IMR-90 (cell line): ENCODE data around the gene KLF2. TPM values are rescaled to one million over a fixed set of nuclear protein-coding genes. Genes with fewer than 3 reads are reported as not detected.
A peak's percentile ranks its signal among the peaks of the same experiment; 100 is the strongest.

ENCODE experiments used
- ATAC-seq: fragments of 200-7000 bp; cut with Tn5 transposase; 2 replicates; pipeline ENCODE4 v1.9.1; 2020; ENCODE audit warnings: low read depth, mild to moderate bottlenecking, moderate library complexity
- BruUV-seq: library from RNA; stranded (reverse); fragments of 400-500 nt; replicated peaks from 2 replicates; lab custom pipeline; 2021; lab: Mats Ljungman, UMichigan
- CTCF ChIA-PET: fragments of 300-600 bp; formaldehyde crosslinking; extraction: SDS; loops from one replicate; lab custom pipeline; 2021; ENCODE audit warnings: antibody characterized with exemption; lab: Yijun Ruan, JAX
- POLR2A ChIA-PET: fragments of 300-600 bp; sonication (Branson Sonifier 250); formaldehyde crosslinking; loops from one replicate; lab custom pipeline; 2022; ENCODE audit warnings: antibody characterized with exemption; ENCODE audit not compliant: unreplicated experiment; lab: Charles Lee
- DNase-seq: peaks from one replicate; pipeline ENCODE4 v3.0.0; 2013
- H2AFZ ChIP-seq: replicated peaks from 2 replicates; pipeline ENCODE3; 2013; ENCODE audit warnings: low read length, mild to moderate bottlenecking; ENCODE audit not compliant: poor library complexity
- H2AK5ac ChIP-seq: 2 replicates; pipeline ENCODE4 v1.6.1; 2013; ENCODE audit warnings: low read depth, low read length, inconsistent platforms
- H2AK9ac ChIP-seq: replicated peaks from 2 replicates; pipeline ENCODE3; 2013; ENCODE audit warnings: mild to moderate bottlenecking, low read depth, low read length, moderate library complexity; ENCODE audit not compliant: poor library complexity
- H2BK120ac ChIP-seq: 2 replicates; pipeline ENCODE4 v1.6.1; 2013; ENCODE audit warnings: low read depth, low read length, inconsistent platforms
- H2BK15ac ChIP-seq: 3 replicates; pipeline ENCODE4 v1.6.1; 2013; ENCODE audit warnings: low read depth, low read length, inconsistent platforms
- H2BK20ac ChIP-seq: 2 replicates; pipeline ENCODE4 v1.6.1; 2013; ENCODE audit warnings: low read depth, mild to moderate bottlenecking, inconsistent platforms, low read length, moderate library complexity
- H2BK5ac ChIP-seq: 2 replicates; pipeline ENCODE4 v1.6.1; 2013; ENCODE audit warnings: mild to moderate bottlenecking, low read depth, low read length, inconsistent platforms; ENCODE audit not compliant: poor library complexity, severe bottlenecking
- H3K14ac ChIP-seq: replicated peaks from 2 replicates; pipeline ENCODE4 v1.6.1; 2013; ENCODE audit warnings: low read depth, low read length, inconsistent platforms
- H3K18ac ChIP-seq: 2 replicates; pipeline ENCODE4 v1.6.1; 2013; ENCODE audit warnings: low read depth, low read length, control low read depth
- H3K23ac ChIP-seq: 2 replicates; pipeline ENCODE4 v1.6.1; 2013; ENCODE audit warnings: low read depth, low read length, inconsistent platforms
- H3K27ac ChIP-seq: 2 replicates; pipeline ENCODE4 v1.5.1; 2013; ENCODE audit warnings: mild to moderate bottlenecking, control low read depth, low read length; ENCODE audit not compliant: insufficient read depth
- H3K27me3 ChIP-seq: 2 replicates; pipeline ENCODE4 v1.6.1; 2013; ENCODE audit warnings: low read length; ENCODE audit not compliant: control insufficient read depth, insufficient read depth
- H3K36me3 ChIP-seq: 2 replicates; pipeline ENCODE4 v1.6.1; 2013; ENCODE audit warnings: low read length, mixed read lengths; ENCODE audit not compliant: control insufficient read depth, insufficient read depth
- H3K4ac ChIP-seq: 2 replicates; pipeline ENCODE4 v1.6.1; 2013; ENCODE audit warnings: low read depth, low read length, inconsistent platforms
- H3K4me1 ChIP-seq: 2 replicates; pipeline ENCODE4 v1.6.1; 2013; ENCODE audit warnings: low read length, mixed read lengths; ENCODE audit not compliant: control insufficient read depth, insufficient read depth
- H3K4me2 ChIP-seq: 2 replicates; pipeline ENCODE4 v1.6.1; 2013; ENCODE audit warnings: low read depth, mild to moderate bottlenecking, control low read depth, low read length, moderate library complexity
- H3K4me3 ChIP-seq: 2 replicates; pipeline ENCODE4 v1.5.1; 2013; ENCODE audit warnings: low read depth, mild to moderate bottlenecking, control low read depth, low read length, moderate library complexity; ENCODE audit not compliant: insufficient read depth
- H3K56ac ChIP-seq: 2 replicates; pipeline ENCODE4 v1.6.1; 2013; ENCODE audit warnings: low read length, inconsistent platforms; ENCODE audit not compliant: insufficient read depth; ENCODE audit errors: extremely low read depth
- H3K79me1 ChIP-seq, 2 experiments: 2 replicates each; pipeline ENCODE4 v1.6.1; 2013; ENCODE audit warnings: low read length in 2 of 2, inconsistent platforms in 1 of 2, low read depth in 1 of 2
- H3K9ac ChIP-seq: 2 replicates; pipeline ENCODE4 v1.6.1; 2013; ENCODE audit warnings: low read depth, low read length, control low read depth
- H3K9me1 ChIP-seq: 2 replicates; pipeline ENCODE4 v1.6.1; 2013; ENCODE audit warnings: low read length, inconsistent platforms; ENCODE audit not compliant: insufficient read depth
- H3K9me3 ChIP-seq: 2 replicates; pipeline ENCODE4 v1.6.1; 2013; ENCODE audit warnings: low read length; ENCODE audit not compliant: control insufficient read depth, insufficient read depth
- H4K20me1 ChIP-seq: 2 replicates; pipeline ENCODE4 v1.6.1; 2013; ENCODE audit warnings: low read length, inconsistent platforms; ENCODE audit not compliant: insufficient read depth
- H4K5ac ChIP-seq: 2 replicates; pipeline ENCODE4 v1.6.1; 2013; ENCODE audit warnings: mild to moderate bottlenecking, low read depth, low read length, control low read depth
- H4K8ac ChIP-seq, 2 experiments: 2 replicates each; pipeline ENCODE4 v1.6.1; 2013; ENCODE audit warnings: low read depth in 2 of 2, low read length in 2 of 2, control low read depth in 1 of 2, inconsistent platforms in 1 of 2
- H4K91ac ChIP-seq: 2 replicates; pipeline ENCODE4 v1.6.1; 2013; ENCODE audit warnings: low read depth, low read length, inconsistent platforms; ENCODE audit not compliant: insufficient read depth
- CEBPB ChIP-seq: IDR thresholded peaks from 2 replicates; pipeline ENCODE4 v1.6.1; 2012; ENCODE audit warnings: low read depth, low read length, improper control_type of control experiment
- CHD1 ChIP-seq: IDR thresholded peaks from 2 replicates; pipeline ENCODE4 v1.6.1; 2012; ENCODE audit warnings: low read depth, low read length, improper control_type of control experiment
- ELK1 ChIP-seq: fragments of 150-350 bp; IDR thresholded peaks from 2 replicates; pipeline ENCODE4 v1.6.1; 2016; ENCODE audit warnings: low read depth, mild to moderate bottlenecking, low read length, moderate library complexity, borderline replicate concordance
- FOS ChIP-seq: fragments of 150-350 bp; IDR thresholded peaks from 2 replicates; pipeline ENCODE4 v1.6.1; 2016; ENCODE audit warnings: low read depth, low read length
- MAFK ChIP-seq: IDR thresholded peaks from 2 replicates; pipeline ENCODE4 v1.6.1; 2012; ENCODE audit warnings: low read depth, low read length, improper control_type of control experiment
- MAZ ChIP-seq: IDR thresholded peaks from 2 replicates; pipeline ENCODE4 v1.6.1; 2012; ENCODE audit warnings: low read depth, mild to moderate bottlenecking, low read length, improper control_type of control experiment, moderate library complexity, borderline replicate concordance
- MXI1 ChIP-seq: IDR thresholded peaks from 2 replicates; pipeline ENCODE4 v1.6.1; 2012; ENCODE audit warnings: low read depth, mild to moderate bottlenecking, low read length, moderate library complexity, borderline replicate concordance
- NFE2L2 ChIP-seq: fragments of 150-350 bp; IDR thresholded peaks from 2 replicates; pipeline ENCODE4 v1.6.1; 2016; ENCODE audit warnings: low read depth, mild to moderate bottlenecking, low read length
- POLR2A ChIP-seq: IDR thresholded peaks from 2 replicates; pipeline ENCODE4 v1.6.1; 2012; ENCODE audit warnings: mild to moderate bottlenecking, low read depth, low read length
- RAD21 ChIP-seq: IDR thresholded peaks from 2 replicates; pipeline ENCODE4 v1.6.1; 2012; ENCODE audit warnings: low read length, improper control_type of control experiment
- RFX5 ChIP-seq: IDR thresholded peaks from 2 replicates; pipeline ENCODE4 v1.8.0; 2012; ENCODE audit warnings: low read depth, mild to moderate bottlenecking, low read length, moderate library complexity
- USF2 ChIP-seq: fragments of 150-350 bp; IDR thresholded peaks from 2 replicates; pipeline ENCODE4 v1.6.1; 2017; ENCODE audit warnings: mild to moderate bottlenecking, antibody characterized with exemption, low read length, low read depth
- WGBS, 2 experiments: methylation state at CpG; one replicate each; pipeline versions ENCODE4 v1.1.5 to v1.1.7; 2013; ENCODE audit warnings: missing lambda C conversion rate in 2 of 2; ENCODE audit not compliant: insufficient read length in 1 of 2; ENCODE audit errors: extremely low coverage in 2 of 2; 5-methylcytosine and 5-hydroxymethylcytosine counted together
- dilution Hi-C: fragments of 300-500 bp; cut with HindIII; formaldehyde crosslinking; loops from one replicate; pipeline ENCODE4 v1.14.3; 2018; ENCODE audit warnings: low sequenced_read_pairs; ENCODE audit not compliant: unreplicated experiment
- in situ Hi-C: fragments of 300-500 bp; cut with MboI; formaldehyde crosslinking; loops from 3 replicates; pipeline ENCODE4 v1.14.3; 2019; ENCODE audit warnings: low sequenced_read_pairs, inconsistent platforms, mixed read lengths
- intact Hi-C: fragments of 100-400 bp; cut with micrococcal nuclease; formaldehyde crosslinking; loops from 2 replicates; pipeline ENCODE4 v1.10.0; 2022
- polyA plus RNA-seq, 3 experiments: library from polyadenylated mRNA; depleted of rRNA; stranded (reverse); fragments of >200 nt; gene quantifications; 2 replicates each; pipeline ENCODE4 v1.2.3, GENCODE V29; 2012; ENCODE audit warnings: low replicate concordance in 1 of 3
- total RNA-seq: library from RNA; depleted of rRNA; stranded (reverse); fragments of >200 nt; gene quantifications from 2 replicates; pipeline ENCODE4 v1.2.3, GENCODE V29; 2012

KLF2 gene
- total and polyA plus RNA-seq, 2 of the 4 experiments (the other 2 are of a cell fraction): 1.1 to 34.4 TPM

- POLR2A ChIA-PET: interaction anchor here (0.6 kb wide), 1 partner anchor 1257 kb away, joined by 3 read pairs; no protein-coding TSS in a partner anchor
- no peaks in the 10 kb centered on the region for H3K79me1 ChIP-seq
- H2BK5ac ChIP-seq: no peak overlapping the region
- CTCF ChIA-PET: no interaction called here
- TF ChIP-seq ELK1 (no peak), MAZ (no peak), RFX5 (no peak), NFE2L2 (no peak), MXI1 (no peak), CHD1 (no peak), RAD21 (no peak), FOS (no peak), POLR2A (no peak), MAFK (no peak), CEBPB (no peak), USF2 (no peak)
- intact Hi-C loops (no loop called here), dilution Hi-C loops (no loop called here), in situ Hi-C loops (no loop called here)
- H3K4me2 ChIP-seq: no peak overlapping the region
- H3K56ac ChIP-seq: no peak overlapping the region
- H2AK9ac ChIP-seq: no peak overlapping the region
- H4K20me1 ChIP-seq: no peaks in the 10 kb centered on the region
- no peak overlapping the region for H3K23ac ChIP-seq
- no peak overlapping the region for H2AFZ ChIP-seq
- no peak overlapping the region for H4K91ac ChIP-seq
- H3K4me1 ChIP-seq: peaks cover 7% of the 10 kb centered on the region
- WGBS, 2 experiments: 73% methylated on average over 4 of the region's 12 CpGs; no CpG with 5 or more reads in 1 of the 2 experiments
- no peaks in the 10 kb centered on the region for H3K9me3 ChIP-seq
- H3K9ac ChIP-seq: no peak overlapping the region
- H3K18ac ChIP-seq: no peak overlapping the region
- no peaks in the 10 kb centered on the region for H3K36me3 ChIP-seq
- peaks cover 6% of the 10 kb centered on the region; the same call in 1 of the 2 replicates for H3K9me1 ChIP-seq
- H3K27ac ChIP-seq: no peak overlapping the region
- no peak overlapping the region for H3K4ac ChIP-seq
- H3K27me3 ChIP-seq: peaks cover 4% of the 10 kb centered on the region; the same call in 1 of the 2 replicates
- no TSS peak for BruUV-seq
- H4K5ac ChIP-seq: no peak overlapping the region
- H2BK20ac ChIP-seq: no peak overlapping the region
- no peak overlapping the region for H2BK15ac ChIP-seq
- no peak overlapping the region for H3K4me3 ChIP-seq
- H4K8ac ChIP-seq: no peak overlapping the region
- peak overlapping the region; percentile 27; the same call in 1 of the 2 replicates for H2AK5ac ChIP-seq
- H2BK120ac ChIP-seq: no peak overlapping the region
- DNase-seq (no peak), ATAC-seq (no peak)
- no peak overlapping the region for H3K14ac ChIP-seq
These were observed 29.6 kb upstream of the KLF2 start for GRCh38 chr19:16295057-16295456.
